ENCODE measurements around the gene DYNLT1. TPM values are rescaled to one million over a fixed set of nuclear protein-coding genes. Genes with fewer than 3 reads are reported as not detected.
"Not testable (repeated sequence)": the region's sequence is repeated elsewhere in the genome, so short reads cannot be mapped to it uniquely, and the experiment has no call there.

The DYNLT1 gene
- polyA plus RNA-seq, 1 donor: 128 TPM

- DNase-seq: no peak
- no peaks in the 10 kb centered on the region for H3K36me3 ChIP-seq (ENCODE audit: control insufficient read depth, insufficient read depth, low read length)
- no CpG with 5 or more reads among the region's 18 CpGs for WGBS (ENCODE audit: insufficient coverage, low lambda C conversion rate)
- no peaks in the 10 kb centered on the region for H3K9me3 ChIP-seq (ENCODE audit: control insufficient read depth, low read depth, low read length)
- no peak overlapping the region for H3K4me3 ChIP-seq (ENCODE audit: low read length)
- H3K27ac ChIP-seq (ENCODE audit: low read length): no peak overlapping the region
- H3K4me1 ChIP-seq (ENCODE audit: control insufficient read depth, insufficient read depth, low read length): no peaks in the 10 kb centered on the region
- H3K27me3 ChIP-seq (ENCODE audit: control insufficient read depth, insufficient read depth, low read length): no peaks in the 10 kb centered on the region
Observed at GRCh38 chr6:158665332-158665731, 20.8 kb upstream of the DYNLT1 start.

- H3K27me3 ChIP-seq (ENCODE audit: control insufficient read depth, insufficient read depth, low read length): no peaks in the 10 kb centered on the region
- no peak overlapping the region for H3K4me3 ChIP-seq (ENCODE audit: low read length)
- H3K27ac ChIP-seq (ENCODE audit: low read length): no peak overlapping the region
- DNase-seq: peak in 1 of 2 donors; percentile 57
- H3K36me3 ChIP-seq (ENCODE audit: control insufficient read depth, insufficient read depth, low read length): no peaks in the 10 kb centered on the region
- H3K4me1 ChIP-seq (ENCODE audit: control insufficient read depth, insufficient read depth, low read length): peaks cover 6% of the 10 kb centered on the region
- no CpG with 5 or more reads among the region's 11 CpGs for WGBS (ENCODE audit: insufficient coverage, low lambda C conversion rate)
- no peaks in the 10 kb centered on the region for H3K9me3 ChIP-seq (ENCODE audit: control insufficient read depth, low read depth, low read length)
Observed at GRCh38 chr6:158663625-158664165, 19.2 kb upstream of the DYNLT1 start.

DNA sequence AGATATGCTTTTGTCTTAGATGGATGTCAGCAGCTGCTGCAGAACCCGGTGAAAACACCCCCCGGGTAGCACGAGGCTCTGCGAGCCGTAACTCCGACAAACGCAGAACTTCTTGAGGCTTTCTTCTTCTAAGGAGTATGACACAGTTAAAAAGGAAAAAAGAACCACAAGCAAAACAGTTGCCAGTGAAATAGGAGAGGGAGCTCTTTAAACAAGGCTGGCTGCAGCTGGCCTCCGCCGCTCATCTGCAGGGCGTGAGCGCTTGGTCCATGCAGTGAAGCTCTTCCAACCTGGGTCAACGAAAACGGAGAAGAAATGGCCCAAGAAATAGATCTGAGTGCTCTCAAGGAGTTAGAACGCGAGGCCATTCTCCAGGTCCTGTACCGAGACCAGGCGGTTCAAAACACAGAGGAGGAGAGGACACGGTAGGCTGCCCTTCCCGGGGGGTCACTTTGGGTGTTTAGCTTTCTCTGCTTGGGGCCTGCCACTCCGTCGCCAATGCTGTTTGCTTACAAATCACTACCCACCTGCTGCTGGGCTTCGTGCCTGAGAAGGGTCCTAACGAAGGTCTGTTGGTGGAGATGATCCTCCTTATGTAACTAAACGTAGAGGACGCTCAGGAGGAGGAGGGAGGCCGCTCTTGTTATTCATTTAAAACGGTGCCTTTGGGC is 18.5 kb upstream of the DYNLT1 start:
- no peak overlapping the region for H3K4me3 ChIP-seq (ENCODE audit: low read length)
- no peaks in the 10 kb centered on the region for H3K9me3 ChIP-seq (ENCODE audit: control insufficient read depth, low read depth, low read length)
- no peaks in the 10 kb centered on the region for H3K27me3 ChIP-seq (ENCODE audit: control insufficient read depth, insufficient read depth, low read length)
- H3K36me3 ChIP-seq (ENCODE audit: control insufficient read depth, insufficient read depth, low read length): no peaks in the 10 kb centered on the region
- H3K4me1 ChIP-seq (ENCODE audit: control insufficient read depth, insufficient read depth, low read length): peaks cover 6% of the 10 kb centered on the region
- H3K27ac ChIP-seq (ENCODE audit: low read length): no peak overlapping the region
- 80% methylated on average over 6 of the region's 27 CpGs for WGBS (ENCODE audit: insufficient coverage, low lambda C conversion rate)
- DNase-seq: no peak

GRCh38 chr6:158662607-158662953 is 18.0 kb upstream of the DYNLT1 start:
- peaks cover 6% of the 10 kb centered on the region for H3K4me1 ChIP-seq (ENCODE audit: control insufficient read depth, insufficient read depth, low read length)

GRCh38 chr6:158661156-158661685 is 16.7 kb upstream of the DYNLT1 start:
- Histone ChIP-seq H3K4me3 (ENCODE audit: low read length) (no peak overlapping the region), H3K36me3 (ENCODE audit: control insufficient read depth, insufficient read depth, low read length) (no peaks in the 10 kb centered on the region), H3K27ac (ENCODE audit: low read length) (no peak overlapping the region), H3K4me1 (ENCODE audit: control insufficient read depth, insufficient read depth, low read length) (peaks cover 11% of the 10 kb centered on the region), H3K27me3 (ENCODE audit: control insufficient read depth, insufficient read depth, low read length) (no peaks in the 10 kb centered on the region), H3K9me3 (ENCODE audit: control insufficient read depth, low read depth, low read length) (no peaks in the 10 kb centered on the region)
- WGBS (ENCODE audit: insufficient coverage, low lambda C conversion rate): no CpG with 5 or more reads among the region's 3 CpGs
- DNase-seq: no peak

More at GRCh38 chr6:158662607-158662953, 18.0 kb upstream of the DYNLT1 start:
- Histone ChIP-seq H3K27ac (ENCODE audit: low read length) (no peak overlapping the region), H3K36me3 (ENCODE audit: control insufficient read depth, insufficient read depth, low read length) (no peaks in the 10 kb centered on the region), H3K27me3 (ENCODE audit: control insufficient read depth, insufficient read depth, low read length) (no peaks in the 10 kb centered on the region), H3K9me3 (ENCODE audit: control insufficient read depth, low read depth, low read length) (no peaks in the 10 kb centered on the region), H3K4me3 (ENCODE audit: low read length) (no peak overlapping the region)
- DNase-seq: no peak
- no CpG with 5 or more reads among the region's 3 CpGs for WGBS (ENCODE audit: insufficient coverage, low lambda C conversion rate)

DNA sequence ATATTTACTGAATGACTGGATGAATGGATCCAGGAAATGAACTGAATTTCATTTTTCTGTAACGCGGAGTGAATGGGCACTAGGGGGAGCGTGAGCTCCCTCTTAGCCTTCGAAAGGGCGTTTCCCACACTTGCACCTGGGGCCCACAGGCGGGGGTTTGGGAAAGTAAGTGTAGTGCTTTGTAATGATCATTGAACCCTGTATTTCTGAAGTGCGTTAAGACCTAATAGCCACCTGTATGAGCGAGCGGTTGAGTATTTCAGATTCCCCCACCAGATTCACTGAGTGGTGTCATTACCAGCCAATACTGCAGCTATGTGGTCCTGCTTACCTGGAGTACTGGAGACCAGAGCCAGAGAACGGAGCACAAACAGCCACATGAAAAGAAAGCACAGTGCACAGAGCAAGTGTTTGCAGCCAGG is 15.8 kb upstream of the DYNLT1 start:
- Histone ChIP-seq H3K9me3 (ENCODE audit: control insufficient read depth, low read depth, low read length) (no peaks in the 10 kb centered on the region), H3K27me3 (ENCODE audit: control insufficient read depth, insufficient read depth, low read length) (no peaks in the 10 kb centered on the region), H3K27ac (ENCODE audit: low read length) (no peak overlapping the region), H3K4me3 (ENCODE audit: low read length) (no peak overlapping the region), H3K36me3 (ENCODE audit: control insufficient read depth, insufficient read depth, low read length) (no peaks in the 10 kb centered on the region), H3K4me1 (ENCODE audit: control insufficient read depth, insufficient read depth, low read length) (peaks cover 11% of the 10 kb centered on the region)
- WGBS (ENCODE audit: insufficient coverage, low lambda C conversion rate): no CpG with 5 or more reads among the region's 10 CpGs
- DNase-seq: peak; percentile 55 to 78

- H3K9me3 ChIP-seq (ENCODE audit: control insufficient read depth, low read depth, low read length); H3K36me3 ChIP-seq (ENCODE audit: control insufficient read depth, insufficient read depth, low read length); H3K27me3 ChIP-seq (ENCODE audit: control insufficient read depth, insufficient read depth, low read length); H3K27ac ChIP-seq (ENCODE audit: low read length); H3K4me3 ChIP-seq (ENCODE audit: low read length): not testable (repeated sequence)
- H3K4me1 ChIP-seq (ENCODE audit: control insufficient read depth, insufficient read depth, low read length): peaks cover 11% of the 10 kb centered on the region
- 80% methylated on average over 1 of the region's 9 CpGs for WGBS (ENCODE audit: insufficient coverage, low lambda C conversion rate)
- DNase-seq: peak; percentile 50 to 69
Observed at GRCh38 chr6:158656986-158657385, 12.4 kb upstream of the DYNLT1 start.

DNA sequence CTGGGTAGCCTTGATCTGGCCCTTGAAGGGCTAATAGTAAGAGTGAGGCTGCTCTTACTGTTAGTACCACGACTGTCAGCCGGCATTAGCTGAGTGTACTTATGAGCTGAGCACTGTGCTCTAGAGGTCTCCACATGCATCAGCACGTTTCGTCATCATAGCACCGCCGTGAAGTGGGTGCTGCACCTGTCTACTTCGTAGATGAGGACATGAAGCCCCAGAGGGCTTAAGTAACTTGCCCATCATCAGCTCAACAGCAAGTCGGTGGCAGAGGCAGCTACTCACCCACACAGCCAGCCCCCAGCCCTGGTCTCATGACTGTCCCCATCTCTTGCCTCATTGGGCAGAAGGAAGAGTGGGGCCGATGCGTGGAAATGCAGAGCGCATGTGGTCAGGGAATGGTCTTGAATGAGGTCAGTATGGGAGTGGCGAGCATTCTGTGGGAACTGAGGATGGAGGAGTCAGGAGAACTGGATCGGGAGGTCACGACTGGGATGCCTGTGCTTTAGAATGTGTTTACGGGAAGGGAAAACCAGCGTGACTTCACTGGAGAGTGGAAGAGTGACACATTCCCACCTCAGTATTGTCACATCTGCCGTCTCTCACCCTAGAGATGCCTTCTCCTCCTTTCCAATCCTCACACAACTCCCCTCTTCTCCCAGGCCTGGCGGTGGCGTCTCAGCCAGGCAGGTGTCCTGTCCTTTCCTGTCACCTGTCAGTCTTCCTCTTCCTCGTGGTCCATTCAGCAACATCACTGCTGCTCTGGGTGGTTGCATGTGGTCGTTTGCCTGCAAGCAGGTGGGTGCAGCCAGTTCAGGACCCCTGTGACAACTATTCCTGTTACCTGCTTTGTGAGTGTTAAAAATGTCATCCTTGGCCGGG is 11.3 kb upstream of the DYNLT1 start:
- WGBS (ENCODE audit: insufficient coverage, low lambda C conversion rate): 100% methylated on average over 4 of the region's 22 CpGs
- no peak overlapping the region for H3K27ac ChIP-seq (ENCODE audit: low read length)
- no peak for DNase-seq
- H3K4me3 ChIP-seq (ENCODE audit: low read length): no peak overlapping the region
- no peaks in the 10 kb centered on the region for H3K27me3 ChIP-seq (ENCODE audit: control insufficient read depth, insufficient read depth, low read length)
- H3K36me3 ChIP-seq (ENCODE audit: control insufficient read depth, insufficient read depth, low read length): no peaks in the 10 kb centered on the region
- H3K4me1 ChIP-seq (ENCODE audit: control insufficient read depth, insufficient read depth, low read length): peaks cover 11% of the 10 kb centered on the region
- H3K9me3 ChIP-seq (ENCODE audit: control insufficient read depth, low read depth, low read length): no peaks in the 10 kb centered on the region

DNA sequence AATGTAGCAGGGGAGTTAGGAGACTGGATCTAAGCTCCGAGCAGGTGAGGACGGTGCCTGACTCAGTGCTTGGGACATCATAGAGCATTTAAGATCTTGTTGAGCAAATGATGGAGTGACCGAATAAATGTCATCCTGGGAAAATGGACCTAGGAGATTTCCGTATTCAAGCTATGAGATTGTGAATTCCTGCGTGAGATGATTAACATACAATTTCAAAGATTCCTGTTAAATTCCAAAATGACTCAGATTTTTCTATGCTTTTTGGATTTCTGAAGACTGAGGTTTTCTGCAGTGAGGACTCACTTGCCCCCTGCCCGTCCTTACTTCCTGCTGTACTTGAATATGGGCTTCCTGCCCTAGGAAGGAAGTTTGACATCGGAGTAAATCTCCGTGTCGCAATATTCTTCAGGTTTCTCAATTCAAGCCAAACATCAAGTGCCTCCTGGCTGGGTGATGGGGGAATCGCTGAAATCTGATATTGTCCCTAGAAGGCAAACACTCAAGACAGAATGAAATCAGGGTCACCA is 10.5 kb upstream of the DYNLT1 start:
- Histone ChIP-seq H3K4me3 (ENCODE audit: low read length) (no peak overlapping the region), H3K36me3 (ENCODE audit: control insufficient read depth, insufficient read depth, low read length) (no peaks in the 10 kb centered on the region), H3K27me3 (ENCODE audit: control insufficient read depth, insufficient read depth, low read length) (no peaks in the 10 kb centered on the region), H3K9me3 (ENCODE audit: control insufficient read depth, low read depth, low read length) (no peaks in the 10 kb centered on the region), H3K4me1 (ENCODE audit: control insufficient read depth, insufficient read depth, low read length) (peaks cover 11% of the 10 kb centered on the region), H3K27ac (ENCODE audit: low read length) (no peak overlapping the region)
- no peak for DNase-seq
- WGBS (ENCODE audit: insufficient coverage, low lambda C conversion rate): 100% methylated on average over 2 of the region's 10 CpGs

GRCh38 chr6:158654498-158654897 is 10.0 kb upstream of the DYNLT1 start:
- H3K4me1 ChIP-seq (ENCODE audit: control insufficient read depth, insufficient read depth, low read length): peaks cover 6% of the 10 kb centered on the region
- no peak overlapping the region for H3K4me3 ChIP-seq (ENCODE audit: low read length)
- DNase-seq: peak in 1 of 2 donors; percentile 28
- WGBS (ENCODE audit: insufficient coverage, low lambda C conversion rate): no CpG with 5 or more reads among the region's 6 CpGs
- no peaks in the 10 kb centered on the region for H3K27me3 ChIP-seq (ENCODE audit: control insufficient read depth, insufficient read depth, low read length)
- H3K9me3 ChIP-seq (ENCODE audit: control insufficient read depth, low read depth, low read length): no peaks in the 10 kb centered on the region
- no peaks in the 10 kb centered on the region for H3K36me3 ChIP-seq (ENCODE audit: control insufficient read depth, insufficient read depth, low read length)
- H3K27ac ChIP-seq (ENCODE audit: low read length): no peak overlapping the region

All from large intestine (tissue), 3 donors.